A549 (cell line): ENCODE results near the gene TMEM45A.
"Not testable (repeated sequence)": the region's sequence is repeated elsewhere in the genome, so short reads cannot be mapped to it uniquely, and the experiment has no call there.

ENCODE experiments used
- CBX8 ChIP-seq: fragments of 200-600 bp; sonication (generic); IDR thresholded peaks from 2 replicates; pipeline ENCODE4 v1.6.1; 2016
- CTCF ChIP-seq: fragments of >200 bp; sonication (Bioruptor Twin); formaldehyde crosslinking; IDR thresholded peaks from 3 replicates; pipeline ENCODE4 v1.5.1; 2016
- EHMT2 ChIP-seq: fragments of 200-600 bp; sonication (generic); IDR thresholded peaks from 2 replicates; pipeline ENCODE4 v1.6.1; 2016; ENCODE audit warnings: antibody characterized with exemption, low read depth, mild to moderate bottlenecking, moderate library complexity
- EP300 ChIP-seq, 2 experiments: fragments of >200 bp; sonication (Bioruptor Twin); formaldehyde crosslinking; IDR thresholded peaks; 2 replicates in 1 of 2; 3 replicates in 1 of 2; pipeline ENCODE4 v1.6.1; 2016 to 2017
- HOXA7 ChIP-seq: fragments of 250-450 bp; sonication (Bioruptor Pico); IDR thresholded peaks from 2 replicates; pipeline ENCODE4 v1.5.0; 2020; ENCODE audit warnings: mild to moderate bottlenecking, moderate library complexity
- JUN ChIP-seq, 2 experiments: fragments of >200 bp; sonication (Bioruptor Twin); formaldehyde crosslinking; IDR thresholded peaks; 2 replicates in 1 of 2; 3 replicates in 1 of 2; pipeline ENCODE4 v1.6.1; 2016 to 2017
- MAFK ChIP-seq: fragments of 450-650 bp; IDR thresholded peaks from 2 replicates; pipeline ENCODE4 v1.6.1; 2014; ENCODE audit not compliant: partially characterized antibody
- MYC ChIP-seq: IDR thresholded peaks from 2 replicates; pipeline ENCODE4 v1.6.1; 2012; ENCODE audit warnings: mild to moderate bottlenecking, inconsistent platforms, low read length, improper control_type of control experiment, borderline replicate concordance
- NFE2L2 ChIP-seq: fragments of 150-350 bp; conservative IDR thresholded peaks from 2 replicates; pipeline ENCODE4 v1.6.1; 2014; ENCODE audit warnings: low read length
- PBX3 ChIP-seq: IDR thresholded peaks from 2 replicates; pipeline ENCODE4 v1.6.1; 2012
- POLR2A ChIP-seq: IDR thresholded peaks from 2 replicates; pipeline ENCODE4 v1.6.1; 2012; ENCODE audit warnings: mild to moderate bottlenecking, low read length
- POLR2AphosphoS2 ChIP-seq: conservative IDR thresholded peaks from 2 replicates; pipeline ENCODE4 v1.6.1; 2012; ENCODE audit warnings: low read length, improper control_type of control experiment, inconsistent platforms
- RAD21 ChIP-seq, 2 experiments: fragments of >200 bp in 1 of 2; sonication (Bioruptor Twin) in 1 of 2; formaldehyde crosslinking in 1 of 2; IDR thresholded peaks in 1 of 2; conservative IDR thresholded peaks in 1 of 2; 2 replicates in 1 of 2; 3 replicates in 1 of 2; pipeline ENCODE4 v1.6.1; 2012 to 2018; ENCODE audit warnings: inconsistent platforms in 1 of 2
- RFX5 ChIP-seq: fragments of 450-650 bp; IDR thresholded peaks from 2 replicates; pipeline ENCODE4 v1.7.1; 2014; ENCODE audit warnings: antibody characterized with exemption, mild to moderate bottlenecking, moderate library complexity

- not testable (repeated sequence) for TF ChIP-seq CTCF; POLR2A; POLR2AphosphoS2; NFE2L2; HOXA7 (CRISPR knock-in tag); RFX5; PBX3; MAFK; RAD21 (conservative IDR thresholded peaks at IDR 0.05 in 1 of 2, IDR thresholded peaks at IDR 0.05 in 1 of 2); MYC; EP300 (IDR thresholded peaks at IDR 0.05); CBX8; EHMT2; JUN (IDR thresholded peaks at IDR 0.05)
Observed at GRCh38 chr3:100477851-100478360, 14.5 kb upstream of the TMEM45A start.
